HG03039 (cell line): ENCODE measurements around the gene PAPSS2.

Source experiments
- ATAC-seq: cut with Tn5 transposase; IDR thresholded peaks from one replicate; pipeline ENCODE4 v1.9.1; 2021; ENCODE audit warnings: mild to moderate bottlenecking, moderate library complexity; ENCODE audit not compliant: unreplicated experiment

The PAPSS2 gene

DNA sequence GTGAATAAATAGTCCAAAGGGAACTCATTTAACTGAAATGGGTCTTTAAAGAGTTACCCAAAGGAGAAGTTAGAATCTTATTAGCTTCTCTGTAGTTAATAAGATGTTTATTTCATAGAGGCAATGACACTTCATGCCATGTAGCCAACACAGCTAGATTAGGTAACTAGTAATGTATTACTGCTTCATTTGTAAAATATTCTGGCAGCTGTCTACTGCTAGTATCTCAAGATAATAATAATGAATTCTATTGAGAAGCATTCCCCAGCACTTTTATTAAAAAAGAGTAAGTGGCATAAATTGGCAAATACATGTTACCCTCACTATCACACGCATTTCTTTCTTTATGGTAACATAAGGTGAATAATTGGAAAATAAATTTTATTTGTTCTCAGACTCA lies 10.1 kb downstream of the PAPSS2 start:
- no peak for ATAC-seq

- ATAC-seq: no peak
Observed at GRCh38 chr10:87670586-87670985, 10.9 kb downstream of the PAPSS2 start.

- no peak for ATAC-seq
Observed at GRCh38 chr10:87671139-87671815, 11.6 kb downstream of the PAPSS2 start.

DNA sequence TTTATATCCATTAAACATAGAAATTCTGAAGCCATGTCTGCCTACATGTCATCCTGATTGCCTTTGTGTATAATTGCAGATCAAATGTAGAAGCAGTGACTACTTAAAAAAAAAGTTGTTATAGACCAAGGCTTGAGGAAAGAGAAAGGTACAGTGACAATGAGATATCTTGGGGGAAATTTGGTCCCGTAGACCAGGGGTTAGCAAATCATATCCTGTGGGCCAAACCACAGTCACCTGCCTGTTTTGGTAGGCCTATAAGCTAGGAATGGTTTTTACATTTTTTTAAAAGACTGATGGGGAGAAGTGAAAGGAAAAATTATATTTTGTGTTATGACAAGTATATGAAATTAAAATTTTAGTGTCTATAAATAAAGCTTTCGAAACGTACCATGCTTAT lies 12.9 kb downstream of the PAPSS2 start:
- no peak for ATAC-seq

- ATAC-seq: no peak
Observed at GRCh38 chr10:87674943-87675342, 15.3 kb downstream of the PAPSS2 start.

- ATAC-seq: no peak
Observed at GRCh38 chr10:87675396-87676376, 16.0 kb downstream of the PAPSS2 start.

DNA sequence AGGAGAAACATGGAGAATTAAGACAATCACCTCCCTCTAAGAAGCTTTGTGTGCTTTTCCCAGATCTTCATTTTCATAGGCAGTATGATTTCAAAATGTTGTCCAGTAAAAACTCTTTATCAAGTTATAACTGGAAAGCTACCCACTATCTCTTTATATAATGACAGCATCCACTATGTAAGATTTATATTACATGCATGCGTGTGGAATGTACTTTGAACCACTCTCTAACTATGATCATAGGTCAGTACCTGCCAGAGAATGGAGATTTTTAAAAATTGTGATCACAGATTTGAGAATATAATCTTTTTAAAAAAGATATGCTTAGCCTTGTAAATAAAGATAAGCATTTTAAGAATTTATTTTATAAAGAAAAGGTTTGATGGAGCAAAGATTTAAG lies 17.9 kb downstream of the PAPSS2 start:
- ATAC-seq: no peak

GRCh38 chr10:87678302-87678701 lies 18.6 kb downstream of the PAPSS2 start:
- no peak for ATAC-seq

- ATAC-seq: no peak
Observed at GRCh38 chr10:87683356-87683755, 23.7 kb downstream of the PAPSS2 start.

DNA sequence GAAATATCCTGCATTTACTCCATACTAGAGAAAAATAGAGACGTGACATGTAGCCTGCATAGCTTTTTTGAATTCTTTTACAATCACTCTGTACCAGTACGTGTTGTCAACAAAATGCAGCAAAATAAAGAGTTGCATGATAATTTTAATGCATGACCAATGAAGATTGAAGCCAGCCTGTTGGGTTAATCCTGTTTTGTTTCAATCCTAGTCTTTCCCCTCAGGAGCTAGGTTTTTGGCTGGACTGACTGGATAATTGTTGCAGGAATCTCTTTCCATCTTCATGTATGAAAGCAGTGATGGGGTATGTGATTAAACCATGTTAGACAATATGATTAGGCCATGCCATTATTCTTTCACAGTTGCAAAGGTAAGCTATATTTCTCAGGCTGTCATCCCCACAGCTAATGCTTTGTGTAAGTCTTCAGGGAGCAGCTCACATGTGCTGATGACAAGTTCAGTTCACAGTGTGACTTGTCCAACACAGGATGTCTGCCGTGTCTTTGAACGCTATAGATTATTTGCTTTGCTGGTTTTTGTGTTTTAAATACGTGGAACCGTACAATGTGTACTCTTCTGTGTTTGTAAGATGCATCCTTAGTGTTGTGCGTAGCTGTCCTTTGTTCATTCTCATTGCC lies 24.4 kb downstream of the PAPSS2 start:
- ATAC-seq: no peak

DNA sequence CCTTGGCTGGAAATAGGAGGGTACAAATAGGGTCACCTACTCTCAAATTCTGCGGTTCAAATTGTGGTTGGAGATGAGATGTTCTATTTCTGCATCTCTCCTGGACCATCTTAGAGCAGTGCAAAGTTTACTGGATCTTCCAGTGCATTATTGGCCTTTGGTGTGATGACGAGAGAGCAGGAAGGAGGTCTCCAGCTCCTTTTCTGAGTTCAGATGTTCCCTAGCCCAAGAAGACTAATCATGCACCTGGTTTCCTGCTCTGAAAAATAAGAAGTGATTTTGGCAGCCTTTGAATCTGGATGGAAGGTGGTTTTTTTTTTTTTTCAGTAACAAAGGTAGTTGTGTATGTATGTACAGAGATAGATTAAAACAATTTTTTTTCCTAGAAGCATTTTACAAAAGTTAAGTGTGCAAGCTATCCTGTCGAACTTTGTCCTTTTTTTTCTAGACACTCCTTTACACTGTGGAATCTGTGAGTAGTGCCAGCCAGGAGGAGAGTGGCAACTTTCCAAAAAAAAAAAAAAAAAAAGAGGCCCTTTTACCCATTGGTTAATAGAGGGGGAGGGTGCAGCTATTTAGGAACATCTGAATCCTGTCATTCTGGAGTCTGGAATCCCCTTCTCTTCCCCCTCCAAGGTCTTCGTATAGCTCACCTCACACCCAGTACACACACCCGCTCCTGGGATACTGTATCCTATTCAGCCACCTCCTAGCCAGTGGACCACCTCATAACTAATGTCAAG lies 26.3 kb downstream of the PAPSS2 start:
- no peak for ATAC-seq

GRCh38 chr10:87691506-87692070 lies 31.9 kb downstream of the PAPSS2 start:
- ATAC-seq: no peak

- ATAC-seq: no peak
Observed at GRCh38 chr10:87692956-87693484, 33.3 kb downstream of the PAPSS2 start.

DNA sequence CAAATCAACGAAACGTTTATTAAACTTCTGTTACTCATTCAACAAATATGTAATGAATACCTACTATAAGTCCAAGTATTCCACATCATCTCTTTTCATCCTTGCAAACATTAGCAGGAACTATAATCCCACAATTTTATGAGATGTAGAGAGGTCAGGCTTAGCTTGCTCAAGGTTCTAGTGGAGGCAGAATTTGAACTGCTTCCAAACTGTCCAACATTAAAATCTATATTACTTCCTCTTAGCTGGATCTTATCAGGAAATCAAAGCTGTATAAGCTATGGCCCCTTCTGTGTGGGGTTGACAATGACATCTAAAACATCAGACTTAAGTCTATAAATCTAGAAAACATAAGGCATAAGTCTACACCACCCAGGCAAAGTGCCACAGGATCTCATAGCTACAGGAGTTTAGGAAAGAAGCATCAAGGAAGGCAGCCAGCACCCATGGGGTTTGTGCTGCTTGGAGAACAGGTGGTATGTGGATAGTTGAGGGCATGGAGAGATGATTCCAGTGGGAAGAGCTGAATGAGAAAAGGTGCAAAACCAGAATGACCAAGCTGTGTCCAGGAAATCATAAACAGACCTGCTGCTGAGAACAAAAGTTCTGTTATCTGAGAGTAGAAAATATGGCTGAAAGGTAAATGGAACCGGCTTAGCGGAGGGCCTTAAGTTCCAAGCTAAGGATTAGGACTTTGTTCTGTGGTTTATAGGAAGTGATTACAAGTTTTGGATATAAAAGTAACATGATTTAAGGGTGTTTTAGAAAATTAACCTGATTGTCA lies 34.5 kb downstream of the PAPSS2 start:
- no peak for ATAC-seq

DNA sequence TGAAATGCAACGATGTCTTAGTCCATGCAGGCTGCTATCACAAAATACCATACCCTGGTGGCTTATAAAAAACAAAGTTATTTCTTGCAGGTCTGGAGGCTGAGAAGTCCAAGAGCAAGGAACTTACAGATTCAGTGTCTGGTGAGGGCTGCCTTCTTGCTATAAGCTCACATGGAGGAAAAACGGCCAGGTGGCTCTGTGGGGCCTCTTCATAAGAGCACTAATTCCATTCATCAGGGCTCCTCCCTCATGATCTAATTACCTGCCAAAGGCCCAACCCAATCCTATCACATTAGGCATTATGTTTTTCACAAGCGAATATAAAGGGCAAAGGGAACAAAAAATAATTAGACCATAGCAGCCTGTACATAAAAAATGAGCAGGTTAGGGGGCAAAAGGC lies 35.4 kb downstream of the PAPSS2 start:
- ATAC-seq: no peak

DNA sequence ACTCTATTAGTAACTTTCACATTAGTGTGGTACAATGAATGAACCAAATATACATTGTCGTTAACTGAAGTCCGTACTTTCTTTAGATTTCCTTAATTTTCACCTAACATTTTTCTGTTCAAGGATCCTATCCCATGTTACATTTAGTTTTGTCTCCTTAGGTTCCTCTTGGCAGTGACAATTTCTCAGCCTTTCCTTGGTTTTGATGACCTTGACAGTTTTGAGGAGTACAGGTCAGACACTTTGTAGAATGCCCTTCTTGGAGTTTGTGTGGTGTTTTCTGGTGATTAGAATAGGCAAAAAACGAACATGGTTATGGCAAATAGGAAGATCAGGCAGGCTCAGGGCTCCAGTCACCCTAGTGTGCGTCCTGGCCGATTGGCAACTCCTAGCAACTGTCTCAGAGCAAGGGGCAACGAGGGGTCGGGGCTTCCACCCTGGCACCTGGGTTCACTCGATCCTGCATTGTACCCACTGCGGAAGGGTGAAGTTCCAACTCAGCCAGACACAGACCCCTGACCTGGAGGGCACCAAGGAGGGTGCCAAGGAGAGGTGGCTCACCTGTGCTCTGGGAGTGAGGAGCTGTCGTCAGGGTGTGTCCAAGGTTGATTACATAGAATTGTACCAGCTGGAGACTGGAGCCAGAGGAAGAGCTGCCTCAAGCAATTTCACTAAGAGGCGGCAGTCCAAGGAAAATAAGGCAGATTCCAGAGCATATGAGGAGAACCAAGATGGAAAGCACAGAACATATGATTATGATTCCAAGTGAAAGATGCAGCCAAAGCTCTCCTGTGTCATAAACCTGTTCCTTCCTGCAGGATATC lies 37.5 kb downstream of the PAPSS2 start:
- no peak for ATAC-seq

DNA sequence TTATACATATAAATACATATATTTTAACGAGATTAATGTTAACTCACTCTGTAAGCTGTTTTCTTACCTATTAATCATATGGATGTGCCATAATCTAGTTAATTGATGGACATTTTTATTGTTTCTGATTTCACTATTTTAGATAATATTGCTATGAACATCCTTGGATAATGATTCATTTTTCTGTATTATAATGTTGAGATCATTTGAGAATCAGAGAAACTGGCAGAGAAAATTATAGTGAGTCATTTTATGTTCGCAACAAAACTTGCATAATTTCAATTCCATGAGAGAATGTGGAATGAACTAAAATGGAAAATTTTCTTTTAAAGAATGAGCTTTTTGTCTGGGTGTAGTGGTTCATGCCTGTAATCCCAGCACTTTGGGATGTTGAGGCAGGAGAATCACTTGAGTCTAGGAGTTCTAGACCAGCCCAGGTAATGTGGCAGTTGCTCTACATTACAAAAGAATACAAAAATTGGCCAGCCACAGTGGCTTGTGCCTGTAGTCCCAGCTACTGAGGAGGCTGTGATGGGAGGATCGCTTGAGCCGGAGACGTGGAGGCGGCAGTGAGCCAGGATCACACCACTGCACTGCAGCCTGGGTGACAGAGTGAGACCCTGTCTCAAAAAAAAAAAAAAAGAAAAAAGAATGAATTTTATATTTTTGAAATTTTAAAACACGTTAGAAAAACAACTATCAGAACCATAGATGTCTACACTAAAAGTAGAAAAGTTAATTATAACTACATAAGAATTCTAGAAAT lies 40.5 kb downstream of the PAPSS2 start:
- ATAC-seq: no peak
